Medulla oblongata (tissue), 1 donor: ENCODE data around the gene APCDD1.

ENCODE experiments used
- DNase-seq: peaks from one replicate; pipeline ENCODE4 v3.0.0-alpha.2; 2015; ENCODE audit errors: extremely low spot score

APCDD1 gene

DNA sequence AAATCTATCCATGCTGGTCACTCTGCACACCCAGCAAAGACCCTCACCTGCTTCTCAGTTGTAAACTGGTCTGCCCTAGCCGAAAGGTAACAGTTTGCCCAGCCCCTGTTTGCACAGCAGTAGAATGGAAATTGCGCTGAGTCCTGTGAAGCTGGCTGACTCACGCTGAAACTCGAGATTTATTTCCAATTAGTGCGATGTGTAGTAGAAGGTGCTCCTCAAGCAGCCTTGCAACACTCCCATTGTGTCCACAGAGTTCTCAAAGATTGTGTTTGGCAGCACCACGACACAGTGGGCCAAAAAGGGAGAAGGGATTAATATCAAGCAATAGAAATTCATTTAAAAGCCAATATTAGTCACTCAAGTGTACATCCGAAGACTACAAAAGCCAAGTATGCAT lies 21.7 kb upstream of the APCDD1 start:
- DNase-seq, result no peak

DNA sequence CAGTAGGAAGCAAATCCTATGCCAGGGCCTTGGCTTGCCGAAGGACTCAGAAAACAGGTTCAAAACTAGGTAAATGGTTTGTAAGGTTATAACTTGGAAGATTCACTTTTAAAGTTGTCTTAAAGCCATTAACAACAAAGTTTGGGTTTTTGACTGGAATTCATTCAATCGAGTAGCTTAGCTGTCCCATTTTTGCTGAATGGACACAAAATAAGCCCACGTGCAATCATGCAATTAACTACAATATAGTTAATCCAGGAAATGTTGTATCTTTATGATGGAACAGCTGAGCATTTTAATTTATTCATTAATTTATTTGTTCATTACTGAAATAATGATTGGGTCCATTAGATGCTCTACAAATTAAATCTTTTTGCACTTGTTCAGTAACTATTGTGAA lies 18.3 kb upstream of the APCDD1 start:
- DNase-seq, result no peak

DNA sequence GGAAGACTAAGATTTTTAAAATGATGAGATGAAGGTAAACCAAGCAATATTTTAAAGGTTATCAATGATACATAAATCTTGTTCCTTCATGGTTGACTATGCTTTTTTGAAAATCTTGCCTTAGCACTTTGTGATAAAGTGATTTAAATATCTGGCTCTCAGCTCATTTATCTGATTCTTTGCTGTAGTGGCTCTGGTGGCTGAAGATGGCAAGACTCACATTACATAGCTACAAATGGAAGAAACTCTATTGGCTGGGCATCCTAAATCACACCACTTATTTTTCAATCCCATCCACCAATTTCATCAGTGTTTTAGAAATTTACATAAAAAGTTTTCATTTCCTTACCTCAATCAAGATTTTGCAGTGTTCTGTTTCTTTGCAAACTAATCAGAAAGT lies 16.6 kb upstream of the APCDD1 start:
- DNase-seq, result no peak

DNA sequence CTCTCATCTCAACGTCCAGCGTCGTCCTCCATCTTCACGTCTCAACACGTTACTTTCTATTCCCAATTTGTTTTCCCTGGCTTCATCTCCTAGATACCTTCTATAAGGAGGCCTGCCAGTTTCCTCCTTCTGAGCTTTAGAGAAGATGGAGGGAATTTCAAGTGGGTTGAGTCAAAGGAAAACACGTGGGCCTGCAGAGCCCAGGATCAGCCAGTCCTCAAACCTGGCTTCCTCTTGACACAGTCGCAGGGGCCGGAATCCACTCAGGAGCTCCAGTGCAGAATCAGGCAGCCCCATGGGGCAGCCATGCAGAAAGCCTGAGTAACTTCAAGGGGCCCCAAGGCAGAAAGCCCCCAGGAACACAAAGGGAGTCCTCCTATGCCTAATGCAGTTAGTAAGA lies 14.5 kb upstream of the APCDD1 start:
- DNase-seq, result no peak

DNA sequence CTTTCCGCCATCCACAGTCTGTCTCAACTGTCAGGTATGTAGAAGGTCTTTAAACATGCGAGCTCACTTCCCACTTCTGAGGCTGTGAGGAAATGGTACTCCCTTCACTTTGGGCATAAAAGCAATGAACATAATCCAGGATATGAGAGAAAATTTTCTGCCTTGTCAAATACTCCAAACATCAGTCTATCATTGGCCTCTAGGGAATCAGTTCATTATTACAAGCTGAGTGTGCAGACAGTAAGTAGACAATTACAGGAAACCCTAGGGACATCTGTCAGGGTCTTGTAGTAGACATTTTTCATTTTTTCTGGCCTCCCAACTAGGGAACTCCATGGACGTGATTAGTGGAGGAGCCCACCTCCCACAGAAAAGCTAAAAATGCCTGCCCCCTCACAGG lies 13.6 kb upstream of the APCDD1 start:
- DNase-seq, result no peak

DNA sequence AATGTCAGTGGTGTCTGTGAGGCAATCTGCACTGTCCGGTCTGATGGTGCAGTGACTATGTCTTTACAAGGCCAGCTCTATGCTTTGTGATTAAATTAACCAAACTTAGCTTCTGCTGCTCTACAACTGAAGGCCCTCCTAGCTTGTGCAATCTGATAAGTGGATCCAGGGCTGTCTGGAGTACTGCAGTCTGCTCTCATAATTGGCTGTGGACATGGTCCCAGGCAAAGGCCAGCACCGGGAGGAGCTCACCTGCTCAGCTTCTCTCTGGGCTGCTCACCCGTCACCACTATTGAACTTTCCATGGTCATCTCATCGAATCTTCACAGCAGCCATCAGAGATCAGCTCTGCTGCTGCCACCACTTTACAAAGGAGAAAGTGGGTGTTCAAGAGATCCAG lies 13.0 kb upstream of the APCDD1 start:
- no peak for DNase-seq

DNA sequence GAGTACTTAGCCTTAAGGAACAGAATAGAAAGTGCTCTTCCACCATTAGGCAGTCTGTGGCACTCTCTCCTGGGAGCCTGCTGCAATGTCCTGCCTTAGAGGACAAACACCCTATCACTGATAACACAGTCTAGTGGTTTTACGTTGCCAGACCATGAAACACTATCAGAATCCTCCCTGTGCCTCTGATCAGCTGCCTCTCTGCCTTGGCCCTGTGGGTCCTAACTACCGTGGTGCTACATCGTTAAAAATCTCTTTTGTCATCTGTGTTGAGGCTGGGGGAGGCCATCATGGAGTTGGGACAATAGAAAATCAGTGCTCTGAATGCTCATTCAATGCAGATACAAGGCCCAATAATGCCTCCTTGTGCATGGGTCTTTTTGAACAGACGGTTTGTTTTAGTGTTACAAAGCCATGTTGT lies 11.9 kb upstream of the APCDD1 start:
- DNase-seq, result peak; percentile 92

DNA sequence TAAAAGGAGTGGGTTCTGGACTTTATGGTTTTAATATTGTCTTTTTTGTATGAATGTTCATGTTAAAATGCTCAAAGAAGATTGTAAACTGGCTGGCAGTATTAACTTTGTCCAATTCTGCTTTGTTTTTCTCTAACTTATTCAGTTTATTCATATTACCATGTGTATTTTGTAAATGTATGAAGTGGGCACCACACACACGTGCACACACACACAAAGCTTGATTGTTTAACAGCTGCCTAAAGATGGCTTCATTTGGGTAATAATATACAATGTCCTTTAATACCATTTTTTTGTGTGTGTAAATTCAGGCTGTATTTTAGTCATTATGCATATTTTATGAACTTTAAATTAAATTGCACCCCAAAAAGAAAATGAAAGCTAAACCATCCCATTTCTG lies 11.4 kb upstream of the APCDD1 start:
- no peak for DNase-seq

DNA sequence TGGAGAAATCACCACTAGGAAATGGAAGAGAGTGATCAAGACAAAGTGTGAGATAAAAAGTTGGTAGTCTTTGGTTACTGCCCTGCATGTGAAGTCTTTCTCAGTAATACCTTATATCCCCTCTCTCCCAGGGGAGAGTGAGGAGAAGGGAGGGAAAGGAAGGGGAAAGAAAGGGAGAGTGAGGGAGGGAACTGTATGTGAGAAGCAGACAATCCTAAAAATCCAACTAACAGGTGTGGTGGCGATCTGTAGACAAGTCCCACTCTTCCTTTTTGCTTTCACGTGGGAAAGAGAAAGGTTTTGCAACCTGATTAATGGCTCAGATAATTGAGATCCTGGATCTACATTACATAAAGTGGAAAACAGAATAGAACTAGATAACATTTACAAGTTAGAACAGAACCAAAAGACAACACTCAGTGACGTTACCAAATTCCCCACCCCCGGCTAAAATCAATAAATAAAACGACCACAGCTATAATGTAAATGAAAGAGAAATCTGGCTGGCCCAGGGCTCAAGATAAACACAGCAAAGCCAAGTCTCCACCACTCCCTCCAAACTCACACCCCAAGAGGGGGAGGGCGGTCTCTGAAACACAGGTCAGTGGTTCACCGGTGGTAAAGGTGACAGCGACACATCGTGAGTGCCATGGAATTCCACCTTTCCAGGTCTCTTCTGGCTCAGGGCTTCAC lies 10.0 kb upstream of the APCDD1 start:
- DNase-seq, result no peak

DNA sequence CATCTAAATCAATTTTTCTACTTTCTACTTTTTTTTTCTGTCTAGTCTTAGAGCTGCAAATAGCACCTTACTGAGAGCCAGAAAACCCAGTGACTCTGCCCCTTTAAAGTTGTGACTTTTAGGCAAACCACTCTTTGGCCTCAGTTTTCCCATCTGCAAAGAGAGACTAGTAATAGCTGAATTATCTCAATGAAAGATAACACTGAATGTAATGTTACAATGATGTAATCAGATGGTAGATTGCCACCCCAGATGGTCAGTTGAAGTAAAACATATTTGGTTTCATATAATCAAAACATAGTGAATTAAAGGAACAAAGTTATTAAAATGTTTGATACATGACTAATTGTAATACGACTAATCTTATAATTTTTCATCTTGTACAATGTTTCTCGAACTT lies 5.0 kb upstream of the APCDD1 start:
- DNase-seq, result no peak

DNA sequence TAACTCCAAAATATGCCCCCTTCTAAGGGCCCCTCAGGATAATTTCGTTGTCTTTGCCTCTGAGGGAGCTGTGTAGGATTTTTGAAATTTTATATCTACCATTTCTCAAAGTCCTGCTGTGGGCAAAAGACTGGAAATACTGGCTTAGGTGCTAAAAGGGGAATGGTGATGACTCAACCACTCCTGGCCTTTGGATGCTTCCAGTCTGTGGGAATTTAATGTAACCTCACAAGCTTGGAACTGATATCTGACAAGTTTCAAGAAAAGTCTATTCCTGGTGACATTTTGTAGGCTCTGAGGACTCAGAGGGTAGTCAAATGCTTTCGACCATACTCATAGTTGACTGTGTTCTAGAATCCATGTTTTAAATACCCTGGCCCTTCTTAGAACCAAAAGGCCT lies 3.4 kb upstream of the APCDD1 start:
- DNase-seq, result no peak

DNA sequence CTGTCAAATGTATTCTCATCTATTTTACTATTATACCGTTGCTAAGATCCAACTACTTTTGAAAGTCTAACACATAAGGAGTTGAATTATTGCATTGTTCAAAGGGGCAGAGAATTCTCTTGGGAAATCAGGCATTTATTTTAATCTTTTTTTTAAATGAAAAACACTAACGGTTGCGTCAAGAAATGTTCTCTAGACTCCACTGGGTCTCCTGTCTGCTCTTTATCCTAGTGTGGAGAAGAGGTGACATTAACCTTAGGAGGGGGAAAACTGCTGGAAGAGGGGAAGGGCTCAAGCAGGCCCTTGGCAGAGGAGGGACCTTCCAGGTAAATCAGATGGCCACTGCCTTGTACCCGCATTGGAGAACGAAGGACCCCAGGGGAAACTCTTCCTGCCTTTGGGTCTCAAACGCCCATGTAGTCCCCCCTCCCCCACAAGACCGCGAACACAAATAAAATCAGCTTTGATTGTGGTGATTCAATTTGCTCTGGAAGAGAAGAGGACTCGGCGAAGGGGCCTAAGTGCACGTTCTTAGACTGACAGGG lies 1.1 kb upstream of the APCDD1 start:
- DNase-seq, result peak; percentile 62

DNA sequence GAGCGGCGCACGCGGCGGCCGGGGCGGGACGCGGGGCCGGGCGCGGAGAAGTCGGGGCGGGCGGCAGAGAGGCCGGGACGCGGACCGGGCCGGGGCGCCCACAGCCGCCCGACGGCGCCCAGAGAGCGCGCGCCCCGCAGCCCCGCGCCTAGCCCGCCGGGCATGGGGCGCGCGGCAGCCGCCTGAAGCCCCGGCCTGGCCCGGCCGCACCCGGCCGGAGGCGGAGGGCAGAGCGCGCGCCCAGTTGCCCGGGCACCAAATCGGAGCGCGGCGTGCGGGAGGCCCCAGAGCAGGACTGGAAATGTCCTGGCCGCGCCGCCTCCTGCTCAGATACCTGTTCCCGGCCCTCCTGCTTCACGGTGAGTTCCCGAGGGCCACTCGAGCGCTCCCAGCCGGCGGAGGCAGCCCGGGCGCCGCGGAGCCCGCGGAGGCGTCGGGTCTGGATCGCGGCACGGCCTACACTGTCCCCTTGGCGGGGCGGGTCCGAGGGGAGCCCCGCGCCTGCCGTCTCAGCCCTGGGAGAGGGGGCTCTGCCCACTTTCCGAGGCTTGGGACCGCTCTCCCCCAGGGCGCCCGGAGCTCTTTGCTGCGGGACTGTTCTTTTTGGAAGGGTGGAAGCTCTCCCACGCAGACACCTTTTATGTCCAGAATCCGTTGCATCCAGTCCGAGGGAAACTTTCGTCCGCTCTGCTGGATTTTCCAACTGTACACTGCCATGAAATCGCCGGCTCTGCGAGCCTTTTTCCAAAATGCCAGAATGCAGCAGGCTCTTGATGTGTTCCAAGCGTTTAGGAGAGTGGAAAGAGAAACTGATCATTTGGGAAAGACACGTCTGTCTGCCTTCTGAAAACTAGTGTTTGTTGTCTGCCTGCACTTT lies 484 bp downstream of the APCDD1 start:
- DNase-seq, result no peak

DNA sequence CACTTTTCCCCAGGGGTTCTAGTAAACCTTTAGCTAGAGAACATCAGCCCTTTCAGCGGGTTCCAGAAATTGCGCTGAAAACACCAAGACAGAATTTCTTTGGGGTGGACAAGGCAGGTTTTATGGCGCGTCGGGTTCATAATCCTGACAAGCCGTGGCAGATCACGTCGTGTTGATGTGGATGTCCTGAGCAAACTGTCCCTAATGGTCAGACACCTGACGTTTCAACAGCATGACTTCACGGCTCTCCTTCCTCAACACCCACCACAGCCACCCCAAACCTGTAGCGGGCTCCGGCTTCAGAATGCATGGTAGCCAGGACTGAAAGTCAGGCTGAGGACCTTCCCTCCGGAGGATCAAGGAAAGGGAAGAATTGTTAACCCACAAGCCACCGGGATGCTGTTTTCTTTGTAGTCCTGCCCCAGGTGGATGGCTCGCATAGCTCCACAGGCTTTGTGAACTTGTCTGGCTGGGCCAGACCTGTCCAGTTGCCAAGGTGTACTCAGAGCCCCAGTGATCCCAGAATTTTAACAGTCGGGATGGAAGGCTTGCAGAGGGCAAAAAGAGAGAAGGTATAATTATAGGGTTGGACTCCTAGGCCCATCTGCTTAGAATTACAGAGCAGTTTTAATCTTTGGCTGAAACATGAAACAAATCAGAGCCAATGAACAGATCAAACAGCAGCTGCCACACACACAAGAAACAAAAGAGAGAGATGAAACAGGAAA lies 1.5 kb downstream of the APCDD1 start:
- no peak for DNase-seq

DNA sequence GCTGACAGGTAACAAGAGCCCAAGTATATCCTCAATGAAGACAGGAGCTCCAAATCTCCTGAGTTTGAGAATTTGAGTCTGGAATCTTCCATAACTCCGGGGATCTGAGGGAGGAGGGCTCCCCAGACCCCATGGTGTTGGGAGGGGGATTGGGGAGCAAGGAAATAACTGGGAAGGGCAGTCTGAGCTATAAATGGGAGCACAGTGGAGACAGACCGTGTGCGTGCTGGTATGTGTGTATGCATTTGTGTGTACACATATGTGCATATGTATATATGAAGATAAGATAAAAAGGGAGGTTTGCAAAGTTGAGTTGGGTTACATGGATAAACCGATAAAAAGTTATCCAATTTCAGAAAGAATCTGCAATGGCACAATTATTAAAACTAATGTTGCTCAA lies 2.3 kb downstream of the APCDD1 start:
- no peak for DNase-seq

DNA sequence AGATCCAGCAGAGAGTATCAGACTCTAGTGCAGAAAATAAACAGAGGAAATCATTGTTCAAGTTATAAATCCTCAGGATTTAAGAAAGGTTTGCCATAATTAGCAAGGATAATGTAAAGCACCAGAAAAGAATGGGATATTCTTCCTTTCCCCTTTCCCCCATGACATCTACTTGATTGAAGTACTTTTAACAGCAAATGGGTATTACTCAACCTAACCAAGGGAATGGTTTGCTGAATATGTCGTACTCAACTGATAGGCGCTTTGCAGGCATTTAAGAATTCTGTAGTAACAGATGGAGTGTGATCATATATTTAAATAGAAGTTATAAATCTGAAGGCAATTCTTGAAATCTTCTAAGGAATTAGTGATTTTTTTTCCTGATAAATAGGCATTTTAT lies 2.7 kb downstream of the APCDD1 start:
- DNase-seq, result no peak

DNA sequence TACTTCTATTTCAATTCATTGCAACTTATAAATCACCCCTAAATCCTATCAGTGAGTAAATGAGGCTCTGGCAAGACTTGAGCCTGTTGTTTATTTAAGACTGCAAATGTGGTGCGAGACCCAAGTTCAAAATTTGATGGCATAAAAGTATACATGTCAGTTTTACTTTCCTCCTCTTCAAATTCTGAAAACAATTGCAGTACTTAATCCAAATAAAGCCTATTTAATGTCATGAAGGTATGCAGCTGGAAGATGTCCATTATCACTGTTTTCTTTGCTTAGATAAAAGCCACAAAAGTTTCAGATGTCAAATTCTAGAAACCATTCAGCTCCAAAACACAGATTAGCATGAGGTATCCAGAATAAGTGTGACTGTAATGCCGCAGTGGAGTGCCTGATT lies 3.3 kb downstream of the APCDD1 start:
- no peak for DNase-seq

DNA sequence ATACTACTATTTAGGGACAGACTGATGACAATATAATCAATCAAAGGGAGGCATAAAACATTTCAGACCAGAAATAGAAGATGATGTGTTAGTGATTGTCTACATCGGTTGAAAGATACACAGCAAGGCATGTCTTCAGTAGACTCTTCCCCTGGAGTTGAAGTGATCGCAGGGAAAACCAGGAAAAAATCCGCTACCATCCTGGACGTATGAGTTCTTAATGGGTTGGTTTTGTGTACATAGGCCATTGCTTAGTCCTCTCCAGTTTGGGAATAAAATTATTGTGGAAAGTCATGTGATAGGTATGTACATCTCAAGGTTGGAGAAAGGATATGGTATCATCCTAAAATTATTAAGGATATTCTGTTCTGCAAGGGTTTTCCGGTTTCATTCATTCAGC lies 4.3 kb downstream of the APCDD1 start:
- DNase-seq, result no peak

DNA sequence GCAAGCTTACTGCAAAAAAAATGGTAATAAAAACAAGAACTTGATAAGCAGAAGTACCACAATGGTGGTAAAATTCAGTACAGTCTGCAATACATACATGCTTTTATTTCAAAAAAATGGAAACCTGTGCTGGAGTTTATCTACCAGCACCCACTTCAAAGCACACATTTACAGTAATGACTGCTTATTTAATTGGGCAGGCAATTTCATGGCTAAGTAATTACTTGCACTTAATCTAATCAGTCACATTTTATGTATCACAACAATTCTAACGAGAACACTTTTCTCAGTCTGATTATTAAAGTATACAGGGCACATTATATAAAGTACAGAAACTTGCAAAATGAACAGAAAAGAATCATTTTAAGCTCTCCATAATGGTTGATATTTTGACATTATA lies 5.2 kb downstream of the APCDD1 start:
- DNase-seq, result no peak

DNA sequence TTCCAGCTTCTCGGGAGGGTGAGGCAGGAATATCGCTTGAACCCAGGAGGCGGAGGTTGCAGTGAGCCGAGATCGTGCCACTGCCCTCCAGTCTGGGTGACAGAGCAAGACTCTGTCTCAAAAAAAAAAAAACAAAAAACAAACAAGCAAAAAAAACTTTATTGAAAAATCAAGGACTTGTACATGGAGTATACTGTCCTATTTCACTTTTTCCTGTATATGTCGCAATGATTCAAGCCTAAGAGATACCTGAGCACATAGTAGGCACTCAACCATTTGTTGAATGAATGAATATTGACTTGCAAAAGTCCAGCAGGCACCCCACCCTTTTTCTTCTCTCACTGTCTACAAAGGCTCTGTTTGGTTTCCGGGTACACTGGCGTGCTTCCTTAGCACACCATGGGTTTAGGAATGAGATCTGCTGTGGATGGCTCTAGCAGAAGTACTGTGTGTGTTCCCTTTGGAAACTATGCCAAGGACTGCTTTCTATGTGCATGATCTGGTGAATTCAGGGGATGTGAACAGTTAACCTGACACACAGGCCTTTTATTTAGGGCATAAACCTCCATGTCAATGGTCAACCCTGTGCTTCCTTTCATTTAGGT lies 6.1 kb downstream of the APCDD1 start:
- no peak for DNase-seq

DNA sequence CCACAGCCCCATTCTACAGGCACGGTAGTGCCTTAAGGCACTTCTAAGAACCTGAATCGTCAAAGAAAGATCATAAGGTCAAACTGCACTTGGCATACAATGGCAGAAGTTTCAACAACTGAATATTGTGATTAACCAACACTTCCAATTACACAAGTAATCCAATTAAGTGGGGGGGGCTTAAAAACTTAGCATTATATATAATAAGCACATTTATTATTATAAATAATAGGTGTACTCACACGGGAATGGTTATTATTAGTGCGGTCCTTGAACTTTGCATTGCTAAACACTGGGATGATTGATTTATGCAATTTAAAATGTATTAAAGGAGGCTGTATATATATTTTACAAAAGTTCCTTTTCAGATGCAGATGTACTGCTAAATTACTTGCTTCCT lies 7.6 kb downstream of the APCDD1 start:
- no peak for DNase-seq

DNA sequence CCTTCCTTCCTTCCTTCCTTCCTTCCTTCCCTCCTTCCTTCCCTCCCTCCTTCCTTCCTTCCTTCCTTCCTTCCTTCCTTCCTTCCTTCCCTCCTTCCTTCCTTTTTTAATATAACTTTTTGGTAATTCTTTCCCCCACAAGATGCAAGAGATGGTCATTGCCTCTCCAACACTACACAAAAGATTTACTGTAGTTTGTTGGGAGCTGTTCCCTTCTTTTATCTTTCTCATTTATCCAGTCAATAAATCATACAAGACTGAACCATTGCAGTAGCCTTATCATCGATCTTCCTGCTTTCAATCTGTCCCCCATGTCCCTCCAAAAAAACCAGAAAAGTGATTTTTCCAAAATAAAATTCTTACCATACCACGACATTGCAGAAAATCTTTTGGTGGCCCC lies 8.2 kb downstream of the APCDD1 start:
- DNase-seq, result no peak
